A673 (cell line): Measurements from ENCODE around the gene CSTF1. TPM values are rescaled to one million over a fixed set of nuclear protein-coding genes. Genes with fewer than 3 reads are reported as not detected.

Experiments used
- BruUV-seq: library from RNA; stranded (reverse); fragments of 400-500 nt; replicated peaks from 2 replicates; lab custom pipeline; 2021; lab: Mats Ljungman, UMichigan
- CTCF ChIA-PET: fragments of 300-600 bp; sonication (Branson Sonifier 250); formaldehyde crosslinking; loops from one replicate; lab custom pipeline; 2022; ENCODE audit warnings: antibody characterized with exemption; lab: Charles Lee
- POLR2A ChIA-PET: fragments of 300-600 bp; sonication (Branson Sonifier 250); formaldehyde crosslinking; loops from one replicate; lab custom pipeline; 2022; ENCODE audit warnings: antibody characterized with exemption; ENCODE audit not compliant: low non-redundant PET; lab: Charles Lee
- DNase-seq: peaks from one replicate; pipeline ENCODE4 v3.0.0-alpha.2; 2015; ENCODE audit warnings: low spot score
- H3K27ac ChIP-seq: fragments of 200-600 bp; sonication (generic); 2 replicates; pipeline ENCODE4 v1.5.1; 2016; ENCODE audit warnings: mixed run types, low read depth, mild to moderate bottlenecking, mixed read lengths, antibody characterized with exemption, low read length; ENCODE audit not compliant: poor library complexity, severe bottlenecking
- H3K27me3 ChIP-seq: fragments of 200-600 bp; sonication (generic); replicated peaks from 2 replicates; pipeline ENCODE4 v1.6.1; 2017; ENCODE audit warnings: mixed run types, low read depth, mild to moderate bottlenecking, mixed read lengths, antibody characterized with exemption, low read length; ENCODE audit not compliant: insufficient read depth, poor library complexity
- H3K36me3 ChIP-seq: fragments of 200-600 bp; sonication (generic); 2 replicates; pipeline ENCODE4 v1.6.1; 2016; ENCODE audit warnings: mixed run types, mild to moderate bottlenecking, mixed read lengths, antibody characterized with exemption, low read length; ENCODE audit not compliant: insufficient read depth, poor library complexity, severe bottlenecking
- H3K4me1 ChIP-seq: fragments of 200-600 bp; sonication (generic); 2 replicates; pipeline ENCODE4 v1.6.1; 2017; ENCODE audit warnings: mixed run types, mild to moderate bottlenecking, mixed read lengths, antibody characterized with exemption, low read length; ENCODE audit not compliant: insufficient read depth, poor library complexity, severe bottlenecking
- H3K4me3 ChIP-seq: fragments of 200-600 bp; sonication (generic); 2 replicates; pipeline ENCODE4 v1.5.1; 2016; ENCODE audit warnings: low read depth, mixed run types, mild to moderate bottlenecking, mixed read lengths, low read length; ENCODE audit not compliant: poor library complexity, severe bottlenecking
- H3K9me3 ChIP-seq: fragments of 200-600 bp; sonication (generic); 2 replicates; pipeline ENCODE4 v1.6.1; 2016; ENCODE audit warnings: mixed run types, low read depth, mild to moderate bottlenecking, mixed read lengths, antibody characterized with exemption, low read length; ENCODE audit not compliant: poor library complexity, severe bottlenecking
- EZH2 ChIP-seq: fragments of 200-600 bp; sonication (generic); IDR thresholded peaks from 2 replicates; pipeline ENCODE4 v1.6.1; 2017; ENCODE audit warnings: borderline replicate concordance, low read depth, mild to moderate bottlenecking, mixed read lengths, antibody characterized with exemption, low read length; ENCODE audit not compliant: poor library complexity, severe bottlenecking
- intact Hi-C: fragments of 100-400 bp; cut with micrococcal nuclease; formaldehyde crosslinking; loops from one replicate; pipeline ENCODE4 v1.10.0; 2022; ENCODE audit not compliant: unreplicated experiment
- total RNA-seq: library from RNA; stranded (reverse); gene quantifications from 2 replicates; pipeline ENCODE4 v1.2.3, GENCODE V29; 2021
- TF ChIP-seq, protein P1 (sequence below): fragments of 300-800, 200-600 bp; sonication (generic); conservative IDR thresholded peaks from 2 replicates; pipeline ENCODE4 v1.5.1; 2017; ENCODE audit warnings: low read depth, mild to moderate bottlenecking, antibody characterized with exemption, low read length, moderate library complexity, mixed read lengths

Gene CSTF1
- total RNA-seq, 1 experiment from 2014 or later: 58.2 TPM

DNA sequence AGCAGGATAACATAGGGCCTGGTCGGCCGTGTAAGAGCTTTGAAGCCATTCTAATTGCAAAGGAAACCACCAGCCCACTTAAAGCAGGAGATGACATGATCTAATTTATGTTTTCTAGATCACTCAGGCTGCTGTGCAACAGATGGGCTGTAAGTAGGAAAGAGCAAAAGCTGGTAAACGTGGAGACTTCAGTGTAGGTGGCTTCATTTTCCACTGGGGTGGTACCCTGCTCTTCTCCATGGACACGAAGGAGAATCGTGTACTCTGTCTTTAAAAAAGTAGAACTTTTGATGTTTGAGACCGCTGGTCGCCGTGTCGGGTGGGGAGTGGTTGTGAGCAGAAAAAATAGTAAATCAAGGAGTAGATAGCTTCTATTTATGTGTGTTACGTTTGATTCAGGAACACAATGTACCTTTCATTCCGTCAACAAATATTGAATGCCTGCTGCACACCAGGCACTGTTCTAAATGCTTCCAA is 26.0 kb downstream of the CSTF1 start:
- no peak for DNase-seq
- no peaks in the 10 kb centered on the region for H3K9me3 ChIP-seq
- no peaks in the 10 kb centered on the region for H3K36me3 ChIP-seq
- no peaks in the 10 kb centered on the region for H3K27me3 ChIP-seq
- H3K27ac ChIP-seq: no peak overlapping the region
- no TSS peak for BruUV-seq
- TF ChIP-seq, protein P1, sequence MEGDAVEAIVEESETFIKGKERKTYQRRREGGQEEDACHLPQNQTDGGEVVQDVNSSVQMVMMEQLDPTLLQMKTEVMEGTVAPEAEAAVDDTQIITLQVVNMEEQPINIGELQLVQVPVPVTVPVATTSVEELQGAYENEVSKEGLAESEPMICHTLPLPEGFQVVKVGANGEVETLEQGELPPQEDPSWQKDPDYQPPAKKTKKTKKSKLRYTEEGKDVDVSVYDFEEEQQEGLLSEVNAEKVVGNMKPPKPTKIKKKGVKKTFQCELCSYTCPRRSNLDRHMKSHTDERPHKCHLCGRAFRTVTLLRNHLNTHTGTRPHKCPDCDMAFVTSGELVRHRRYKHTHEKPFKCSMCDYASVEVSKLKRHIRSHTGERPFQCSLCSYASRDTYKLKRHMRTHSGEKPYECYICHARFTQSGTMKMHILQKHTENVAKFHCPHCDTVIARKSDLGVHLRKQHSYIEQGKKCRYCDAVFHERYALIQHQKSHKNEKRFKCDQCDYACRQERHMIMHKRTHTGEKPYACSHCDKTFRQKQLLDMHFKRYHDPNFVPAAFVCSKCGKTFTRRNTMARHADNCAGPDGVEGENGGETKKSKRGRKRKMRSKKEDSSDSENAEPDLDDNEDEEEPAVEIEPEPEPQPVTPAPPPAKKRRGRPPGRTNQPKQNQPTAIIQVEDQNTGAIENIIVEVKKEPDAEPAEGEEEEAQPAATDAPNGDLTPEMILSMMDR: no peak
- no peak for TF ChIP-seq EZH2
- CTCF ChIA-PET: no interaction called here
- H3K4me3 ChIP-seq: no peak overlapping the region
- peaks cover 8% of the 10 kb centered on the region for H3K4me1 ChIP-seq
- intact Hi-C loops: no loop called here
- POLR2A ChIA-PET: no interaction called here

- no TSS peak for BruUV-seq
- Histone ChIP-seq H3K27ac (no peak overlapping the region), H3K4me1 (peaks cover 8% of the 10 kb centered on the region), H3K9me3 (no peaks in the 10 kb centered on the region), H3K4me3 (no peak overlapping the region), H3K36me3 (no peaks in the 10 kb centered on the region), H3K27me3 (no peaks in the 10 kb centered on the region)
- ChIA-PET CTCF (no interaction called here), POLR2A (no interaction called here)
- no peak for DNase-seq
- no peak for TF ChIP-seq EZH2
- TF ChIP-seq, protein P1: no peak
- intact Hi-C loops: no loop called here
These were observed 27.6 kb downstream of the CSTF1 start for GRCh38 chr20:56420028-56420427.

DNA sequence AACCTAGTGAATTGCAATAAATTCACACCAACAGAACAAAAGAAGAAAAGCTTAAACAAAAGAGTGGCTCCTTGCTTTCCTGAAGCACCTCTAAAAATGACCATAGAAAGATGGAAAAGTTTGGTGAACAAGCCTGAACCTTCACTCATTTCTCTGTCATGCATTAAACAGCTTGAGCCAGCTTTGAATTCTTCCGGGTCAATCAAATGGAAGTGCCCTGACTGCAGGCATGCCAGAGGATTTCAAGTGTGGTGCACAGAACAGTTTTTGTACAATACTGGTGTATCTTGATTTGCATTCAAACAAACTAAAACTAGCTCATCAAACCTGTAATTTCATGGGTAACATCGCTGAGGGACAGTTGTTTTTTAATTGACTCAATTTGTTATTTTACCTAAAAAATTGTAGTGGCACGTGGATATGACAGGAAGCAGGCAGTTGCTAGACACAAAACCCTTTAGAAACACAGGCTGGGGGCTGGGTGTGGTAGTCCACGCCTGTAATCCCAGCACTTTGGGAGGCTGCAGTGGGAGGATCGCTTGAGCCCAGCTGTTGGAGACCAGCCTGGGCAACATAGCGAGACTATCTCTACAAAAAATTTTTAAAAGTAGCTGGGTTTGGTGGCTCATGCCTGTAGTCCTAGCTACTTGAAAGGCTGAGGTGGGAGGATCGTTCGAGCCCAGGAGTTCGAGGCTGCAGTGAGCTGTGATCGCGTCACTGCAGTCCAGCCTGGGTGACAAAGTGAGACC is 28.7 kb downstream of the CSTF1 start:
- BruUV-seq: no TSS peak
- Histone ChIP-seq H3K27ac (no peak overlapping the region), H3K4me3 (no peak overlapping the region), H3K4me1 (peaks cover 8% of the 10 kb centered on the region), H3K9me3 (no peaks in the 10 kb centered on the region), H3K27me3 (no peaks in the 10 kb centered on the region), H3K36me3 (no peaks in the 10 kb centered on the region)
- POLR2A ChIA-PET: no interaction called here
- CTCF ChIA-PET: no interaction called here
- DNase-seq: no peak
- intact Hi-C loops: no loop called here
- TF ChIP-seq, protein P1: no peak
- TF ChIP-seq EZH2: no peak
